Activated CD8-positive, alpha-beta T cell treated with anti-CD3 and anti-CD28 coated beads for 36 hours (primary cell): ENCODE data around the gene VPS16. TPM values are rescaled to one million over a fixed set of nuclear protein-coding genes. Genes with fewer than 3 reads are reported as not detected.
A peak's percentile ranks its signal among the peaks of the same experiment; 100 is the strongest.

Experiments
- ATAC-seq: fragments of 200-7000 bp; cut with Tn5 transposase; one replicate; pipeline ENCODE4 v1.10.0; 2021; ENCODE audit warnings: mild to moderate bottlenecking, moderate library complexity
- CTCF ChIA-PET: fragments of 350-600 bp; sonication (Branson Sonifier 250); formaldehyde crosslinking; loops from one replicate; lab custom pipeline; 2021; ENCODE audit warnings: antibody characterized with exemption; lab: Charles Lee
- POLR2A ChIA-PET: fragments of 350-600 bp; sonication (Branson Sonifier 250); formaldehyde crosslinking; loops from one replicate; lab custom pipeline; 2021; ENCODE audit warnings: antibody characterized with exemption; lab: Charles Lee
- DNase-seq: peaks from one replicate; pipeline ENCODE4 v3.0.0-alpha.2; 2020
- H3K27ac Mint-ChIP-seq: one replicate; pipeline ENCODE4 v1.8.0; 2021; ENCODE audit warnings: mild to moderate bottlenecking, mixed read lengths
- H3K27me3 Mint-ChIP-seq: one replicate; pipeline ENCODE4 v1.8.0; 2021; ENCODE audit warnings: mixed read lengths
- H3K36me3 Mint-ChIP-seq: one replicate; pipeline ENCODE4 v1.8.0; 2021; ENCODE audit warnings: low read depth, mixed read lengths
- H3K4me1 Mint-ChIP-seq: one replicate; pipeline ENCODE4 v1.8.0; 2021; ENCODE audit warnings: low read depth, mixed read lengths
- H3K4me3 Mint-ChIP-seq: one replicate; pipeline ENCODE4 v1.8.0; 2021; ENCODE audit warnings: mild to moderate bottlenecking, moderate library complexity, mixed read lengths
- H3K9me3 Mint-ChIP-seq: one replicate; pipeline ENCODE4 v1.8.0; 2021; ENCODE audit warnings: mixed read lengths
- intact Hi-C: fragments of 100-400 bp; cut with micrococcal nuclease; formaldehyde crosslinking; loops from one replicate; pipeline ENCODE4 v1.10.0; 2022
- total RNA-seq, 2 experiments: library from RNA; stranded (reverse); gene quantifications; one replicate each; pipeline ENCODE4 v1.2.3, GENCODE V29; 2021
- TF ChIP-seq, protein P1 (sequence below): fragments of 200-600 bp; IDR thresholded peaks from one replicate; pipeline ENCODE4 v1.8.0; 2022; ENCODE audit warnings: antibody characterized with exemption, mild to moderate bottlenecking

Gene VPS16
- 10 to 100 TPM; 34.5 to 38.7 TPM for total RNA-seq

DNA sequence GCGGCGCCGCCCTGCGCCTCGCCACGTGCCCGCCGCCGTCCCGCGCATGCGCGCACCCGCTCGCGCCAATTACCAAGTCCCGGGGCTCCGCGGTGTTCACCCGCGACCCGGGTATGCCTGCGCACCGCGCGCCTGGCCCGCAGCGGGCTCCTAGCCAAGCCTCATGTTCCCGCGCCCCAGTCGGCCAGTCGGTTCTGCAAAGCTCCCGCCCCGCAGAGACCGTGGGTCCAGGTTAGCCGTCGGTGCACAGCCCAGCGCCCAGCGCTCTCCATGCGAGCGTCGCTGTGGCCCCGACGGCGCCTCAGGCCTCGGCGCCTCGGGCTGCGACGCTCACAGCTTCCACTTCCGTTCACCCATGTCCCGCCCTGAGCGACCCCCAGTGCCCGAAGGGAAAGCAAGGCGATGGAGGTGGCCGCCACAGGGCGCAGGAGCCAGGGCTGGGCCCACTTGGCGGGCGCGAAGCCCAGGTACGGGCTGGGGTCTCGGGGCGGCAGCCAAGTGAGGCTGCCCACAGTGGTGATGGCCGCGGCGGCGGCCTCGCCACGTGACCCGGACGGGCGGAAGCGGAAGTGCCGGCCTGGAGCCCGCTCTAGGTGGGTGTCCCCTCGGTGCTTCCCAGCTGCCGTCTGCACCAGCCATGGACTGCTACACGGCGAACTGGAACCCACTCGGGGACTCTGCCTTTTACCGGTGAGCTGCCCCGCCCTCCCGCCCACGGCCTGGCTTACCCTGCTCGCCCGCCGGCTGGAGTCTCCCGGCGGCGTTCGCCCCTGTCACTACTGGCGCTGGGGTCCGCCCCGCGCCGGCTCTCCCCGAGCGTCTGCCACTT lies at the start of gene VPS16, which contains the start of gene PCED1A:
VPS16 (plus strand) TSS at position 608 of the 829 bp plus-strand sequence; CDS start at position 638, 30 bp downstream.
PCED1A (minus strand) TSS at position 518 of the 829 bp plus-strand sequence. CDS start 743 bp downstream, outside the sequence.
- ChIA-PET CTCF (interaction anchor here (2.0 kb wide), 1 partner anchor 26 kb away, joined by 6 read pairs; no protein-coding TSS in a partner anchor), POLR2A (interaction anchor here (0.6 to 3.0 kb wide), 15 partner anchors 9 to 332 kb away, joined by 3 to 10 read pairs (median 4); partner anchors contain the start of genes CPXM1, NOP56 and PTPRA)
- TF ChIP-seq, protein P1, sequence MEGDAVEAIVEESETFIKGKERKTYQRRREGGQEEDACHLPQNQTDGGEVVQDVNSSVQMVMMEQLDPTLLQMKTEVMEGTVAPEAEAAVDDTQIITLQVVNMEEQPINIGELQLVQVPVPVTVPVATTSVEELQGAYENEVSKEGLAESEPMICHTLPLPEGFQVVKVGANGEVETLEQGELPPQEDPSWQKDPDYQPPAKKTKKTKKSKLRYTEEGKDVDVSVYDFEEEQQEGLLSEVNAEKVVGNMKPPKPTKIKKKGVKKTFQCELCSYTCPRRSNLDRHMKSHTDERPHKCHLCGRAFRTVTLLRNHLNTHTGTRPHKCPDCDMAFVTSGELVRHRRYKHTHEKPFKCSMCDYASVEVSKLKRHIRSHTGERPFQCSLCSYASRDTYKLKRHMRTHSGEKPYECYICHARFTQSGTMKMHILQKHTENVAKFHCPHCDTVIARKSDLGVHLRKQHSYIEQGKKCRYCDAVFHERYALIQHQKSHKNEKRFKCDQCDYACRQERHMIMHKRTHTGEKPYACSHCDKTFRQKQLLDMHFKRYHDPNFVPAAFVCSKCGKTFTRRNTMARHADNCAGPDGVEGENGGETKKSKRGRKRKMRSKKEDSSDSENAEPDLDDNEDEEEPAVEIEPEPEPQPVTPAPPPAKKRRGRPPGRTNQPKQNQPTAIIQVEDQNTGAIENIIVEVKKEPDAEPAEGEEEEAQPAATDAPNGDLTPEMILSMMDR: no peak
- no peaks in the 10 kb centered on the region for H3K9me3 Mint-ChIP-seq
- peak within 1 kb of the TSS; percentile 83 for H3K4me3 Mint-ChIP-seq
- DNase-seq (peak; percentile 91), ATAC-seq (peak; percentile 98)
- H3K36me3 Mint-ChIP-seq: peaks cover 22% of the 10 kb centered on the region
- intact Hi-C loops: no loop called here
- peak within 1 kb of the TSS; percentile 88 for H3K27ac Mint-ChIP-seq
- H3K27me3 Mint-ChIP-seq: no peaks in the 10 kb centered on the region
- H3K4me1 Mint-ChIP-seq: peaks cover 36% of the 10 kb centered on the region

DNA sequence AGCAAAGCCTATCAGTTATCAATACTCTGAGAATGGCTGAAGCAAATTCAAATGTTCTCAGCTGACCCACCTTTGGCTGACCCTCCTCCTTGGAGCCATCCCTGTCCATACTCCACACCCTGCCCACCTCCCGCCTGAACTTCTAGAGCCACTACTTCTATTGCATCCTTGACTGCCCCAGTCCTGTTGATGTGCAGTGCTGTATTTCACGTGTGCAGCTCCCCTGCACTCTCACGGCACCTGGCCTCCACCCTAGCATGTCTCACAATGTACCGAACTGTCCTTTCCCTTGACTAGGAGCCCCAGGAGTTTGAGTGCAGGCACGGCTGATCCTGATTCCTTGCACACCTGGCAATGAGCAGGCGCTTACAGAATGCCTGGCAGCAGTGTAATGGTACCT lies 47.1 kb upstream of the VPS16 start:
- DNase-seq: no peak
- POLR2A ChIA-PET: interaction anchor here (0.7 to 1.1 kb wide), 2 partner anchors 10 to 231 kb away, joined by 3 read pairs; no protein-coding TSS in a partner anchor
- peaks cover 1% of the 10 kb centered on the region for H3K36me3 Mint-ChIP-seq
- H3K4me3 Mint-ChIP-seq: no peak overlapping the region
- no peak for ATAC-seq
- H3K4me1 Mint-ChIP-seq: no peaks in the 10 kb centered on the region
- H3K9me3 Mint-ChIP-seq: no peaks in the 10 kb centered on the region
- H3K27ac Mint-ChIP-seq: no peak overlapping the region
- CTCF ChIA-PET: interaction anchor here (1.6 kb wide), 1 partner anchor 18 kb away, joined by 3 read pairs; no protein-coding TSS in a partner anchor
- H3K27me3 Mint-ChIP-seq: peaks cover 17% of the 10 kb centered on the region
- TF ChIP-seq, protein P1: no peak
- intact Hi-C loops: no loop called here

GRCh38 chr20:2794202-2794748 lies 46.3 kb upstream of the VPS16 start:
- ATAC-seq (no peak), DNase-seq (no peak)

GRCh38 chr20:2794866-2795447 lies 45.6 kb upstream of the VPS16 start:
- TF ChIP-seq, protein P1: no peak
- H3K36me3 Mint-ChIP-seq: peaks cover 3% of the 10 kb centered on the region
- intact Hi-C loops: no loop called here
- peaks cover 11% of the 10 kb centered on the region for H3K4me1 Mint-ChIP-seq
- ChIA-PET POLR2A (no interaction called here), CTCF (interaction anchor here (1.6 to 1.9 kb wide), 2 partner anchors 42 to 107 kb away, joined by 5 to 6 read pairs; no protein-coding TSS in a partner anchor)
- ATAC-seq (no peak), DNase-seq (no peak)
- H3K9me3 Mint-ChIP-seq: no peaks in the 10 kb centered on the region
- H3K27me3 Mint-ChIP-seq: peaks cover 24% of the 10 kb centered on the region
- H3K4me3 Mint-ChIP-seq: no peak overlapping the region
- no peak overlapping the region for H3K27ac Mint-ChIP-seq

More at GRCh38 chr20:2794202-2794748, 46.3 kb upstream of the VPS16 start:
- Mint-ChIP-seq H3K36me3 (peaks cover 1% of the 10 kb centered on the region), H3K27ac (no peak overlapping the region), H3K4me1 (peaks cover 4% of the 10 kb centered on the region), H3K27me3 (peaks cover 21% of the 10 kb centered on the region), H3K9me3 (no peaks in the 10 kb centered on the region), H3K4me3 (no peak overlapping the region)
- ChIA-PET POLR2A (no interaction called here), CTCF (interaction anchor here (1.6 to 1.9 kb wide), 3 partner anchors 19 to 107 kb away, joined by 3 to 6 read pairs (median 5); no protein-coding TSS in a partner anchor)
- TF ChIP-seq, protein P1: no peak
- intact Hi-C loops: no loop called here
